H7 (cell line): ENCODE data around the gene CNDP2. TPM values are rescaled to one million over a fixed set of nuclear protein-coding genes. Genes with fewer than 3 reads are reported as not detected.
"Not testable (repeated sequence)": the region's sequence is repeated elsewhere in the genome, so short reads cannot be mapped to it uniquely, and the experiment has no call there.

Source experiments
- DNase-seq: peaks from one replicate; pipeline ENCODE4 v3.0.0; 2012
- H3K27me3 ChIP-seq: 2 replicates; pipeline ENCODE4 v1.6.0; 2011; ENCODE audit warnings: mild to moderate bottlenecking, low read length; ENCODE audit not compliant: control insufficient read depth, insufficient read depth
- H3K36me3 ChIP-seq: replicated peaks from 2 replicates; pipeline ENCODE4 v1.5.1; 2011; ENCODE audit warnings: low read length; ENCODE audit not compliant: control insufficient read depth, insufficient read depth
- H3K4me3 ChIP-seq: 2 replicates; pipeline ENCODE4 v1.5.1; 2011; ENCODE audit warnings: low read depth, mild to moderate bottlenecking, control low read depth, low read length, moderate library complexity; ENCODE audit not compliant: insufficient read depth
- total RNA-seq: library from RNA; depleted of rRNA; stranded (reverse); fragments of >200 nt; shearing (Covaris generic); gene quantifications from 2 replicates; pipeline ENCODE4 v1.2.3, GENCODE V29; 2014; rRNA removed

CNDP2 gene
- total RNA-seq, 1 experiment from 2014 or later: 63.1 TPM

GRCh38 chr18:74562131-74562730, 66.1 kb downstream of the CNDP2 start:
- Histone ChIP-seq H3K27me3 (no peaks in the 10 kb centered on the region), H3K4me3 (no peak overlapping the region)

DNA sequence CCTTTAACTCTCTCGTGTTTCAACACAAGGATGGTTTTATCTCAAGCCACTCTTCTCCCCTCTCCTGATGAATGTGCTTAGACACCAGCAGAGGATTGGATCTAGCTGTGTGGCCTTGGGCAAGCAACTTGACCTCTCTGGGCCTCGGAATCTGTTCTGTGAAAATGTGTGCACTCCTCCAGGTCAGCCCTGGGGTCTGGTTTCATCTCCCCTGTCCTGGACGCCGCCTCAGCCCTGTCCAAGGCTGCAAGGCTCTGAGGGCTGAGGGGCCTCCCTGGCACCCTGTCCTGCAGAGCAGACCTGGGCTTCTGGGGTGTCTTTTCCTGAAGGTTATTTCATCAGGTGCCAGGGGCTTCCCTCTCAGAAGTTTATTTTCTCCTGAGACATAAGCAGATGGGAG, 66.6 kb downstream of the CNDP2 start:
- Histone ChIP-seq H3K36me3 (no peaks in the 10 kb centered on the region), H3K4me3 (no peak overlapping the region), H3K27me3 (no peaks in the 10 kb centered on the region)
- no peak for DNase-seq

More at GRCh38 chr18:74562131-74562730, 66.1 kb downstream of the CNDP2 start:
- no peak for DNase-seq
- H3K36me3 ChIP-seq: no peaks in the 10 kb centered on the region

DNA sequence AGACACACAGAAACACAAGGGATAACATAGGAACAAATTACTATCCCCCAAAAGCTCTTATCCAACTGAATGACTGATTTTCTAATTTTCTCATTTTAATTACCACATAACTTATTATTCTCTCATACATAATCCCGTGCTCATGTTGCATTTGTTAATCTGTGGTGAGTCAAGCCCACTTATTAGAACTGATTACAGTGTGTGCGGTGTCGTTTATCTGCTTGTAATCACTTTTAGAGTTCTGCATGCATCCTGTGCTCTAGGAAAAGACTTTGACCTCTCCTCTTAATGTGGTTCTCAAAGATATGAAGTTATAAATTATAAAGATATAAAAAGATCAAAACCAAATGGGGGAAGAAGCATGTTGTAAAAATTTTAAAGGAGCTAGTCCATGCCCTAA, 67.8 kb downstream of the CNDP2 start:
- Histone ChIP-seq H3K4me3 (no peak overlapping the region), H3K36me3 (no peaks in the 10 kb centered on the region), H3K27me3 (no peaks in the 10 kb centered on the region)
- DNase-seq: no peak

- not testable (repeated sequence) for H3K27me3 ChIP-seq, H3K36me3 ChIP-seq, H3K4me3 ChIP-seq, DNase-seq
Measured at GRCh38 chr18:74565164-74565563, 69.0 kb downstream of the CNDP2 start.

GRCh38 chr18:74565993-74566392, 69.8 kb downstream of the CNDP2 start:
- not testable (repeated sequence) for DNase-seq, H3K27me3 ChIP-seq, H3K36me3 ChIP-seq, H3K4me3 ChIP-seq

DNA sequence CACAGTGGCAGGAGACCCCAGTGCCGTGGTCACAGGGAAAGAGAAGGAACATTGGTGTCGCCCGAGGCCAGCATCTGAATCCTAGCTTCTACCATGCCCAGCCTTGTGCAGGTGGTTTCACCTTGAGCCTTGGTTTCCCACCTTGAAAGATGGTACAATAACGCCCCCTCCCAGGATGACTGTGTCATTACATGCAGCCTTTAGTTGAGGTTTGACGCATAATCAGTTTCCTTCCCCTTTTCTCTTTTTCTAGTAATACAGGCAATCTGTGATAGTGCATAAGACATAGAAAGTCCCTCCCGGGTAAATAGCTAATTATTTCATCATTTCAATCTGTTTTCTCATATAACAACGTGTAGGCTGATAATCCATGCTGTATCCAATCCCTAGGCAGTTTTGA, 71.7 kb downstream of the CNDP2 start:
- no peak overlapping the region for H3K4me3 ChIP-seq
- no peaks in the 10 kb centered on the region; the same call in 1 of the 2 replicates for H3K27me3 ChIP-seq
- no peak for DNase-seq
- no peaks in the 10 kb centered on the region for H3K36me3 ChIP-seq

DNA sequence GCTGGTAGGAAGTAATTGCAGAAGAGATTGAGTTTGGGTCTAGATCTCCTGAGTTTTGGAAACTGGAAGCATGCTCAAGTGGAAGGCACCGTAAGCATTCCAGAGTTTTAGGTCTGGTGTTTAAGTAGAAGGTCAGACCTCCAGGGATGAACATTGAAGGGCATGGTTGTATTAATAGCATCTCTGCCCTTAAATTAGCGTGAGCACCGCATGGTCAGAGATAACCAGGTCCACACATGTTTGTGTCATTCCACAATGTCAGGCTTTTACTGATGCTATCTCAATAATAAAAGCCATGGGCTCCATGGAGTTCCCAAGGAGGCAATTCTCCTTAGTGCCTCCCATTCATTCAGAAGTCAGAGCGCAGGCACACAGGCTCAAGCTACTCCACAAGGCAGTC, 73.2 kb downstream of the CNDP2 start:
- no peaks in the 10 kb centered on the region for H3K36me3 ChIP-seq
- no peak overlapping the region for H3K4me3 ChIP-seq
- no peak for DNase-seq
- no peaks in the 10 kb centered on the region; the same call in 1 of the 2 replicates for H3K27me3 ChIP-seq

DNA sequence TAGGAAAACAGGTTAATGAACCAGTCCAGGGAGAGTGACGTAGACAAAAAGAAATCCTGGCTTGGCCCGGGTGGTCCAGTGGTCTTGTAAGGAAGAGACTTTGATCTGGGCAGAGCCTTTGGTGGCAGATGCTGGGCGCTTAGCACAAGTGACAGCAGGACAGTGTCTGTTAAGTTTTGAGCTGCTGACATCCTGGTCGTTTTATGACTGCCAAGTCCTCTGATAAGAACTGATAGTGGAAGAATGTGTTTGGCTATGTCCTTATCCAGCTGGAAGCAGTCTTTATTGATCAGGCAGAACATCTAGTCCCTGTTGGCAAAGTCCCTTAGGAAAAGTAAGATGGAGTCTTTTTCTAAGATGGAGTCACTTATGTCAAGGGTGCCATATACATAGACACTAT, 74.1 kb downstream of the CNDP2 start:
- DNase-seq: no peak
- H3K4me3 ChIP-seq: no peak overlapping the region
- H3K27me3 ChIP-seq: no peaks in the 10 kb centered on the region; the same call in 1 of the 2 replicates
- no peaks in the 10 kb centered on the region for H3K36me3 ChIP-seq

- H3K36me3 ChIP-seq: no peaks in the 10 kb centered on the region
- H3K27me3 ChIP-seq: no peaks in the 10 kb centered on the region; the same call in 1 of the 2 replicates
- no peak overlapping the region for H3K4me3 ChIP-seq
- no peak for DNase-seq
Measured at GRCh38 chr18:74571895-74572680, 75.9 kb downstream of the CNDP2 start.

DNA sequence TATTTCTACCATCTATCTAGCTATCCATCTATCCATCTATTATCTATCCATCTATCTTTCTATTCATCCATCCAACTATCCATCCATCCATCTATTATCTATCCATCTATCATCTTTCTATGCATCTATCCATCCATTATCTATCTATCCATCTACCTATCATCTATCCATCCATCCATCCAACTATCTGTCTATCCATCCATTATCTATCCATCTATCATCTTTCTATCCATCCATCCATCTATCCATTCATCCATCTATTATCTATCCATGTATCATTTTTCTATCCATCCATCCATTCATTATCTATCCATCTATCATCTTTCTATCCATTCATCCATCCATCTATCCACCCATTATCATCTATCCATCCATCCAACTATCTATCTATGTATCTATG, 76.9 kb downstream of the CNDP2 start:
- H3K36me3 ChIP-seq: no peaks in the 10 kb centered on the region
- no peak overlapping the region for H3K4me3 ChIP-seq
- no peaks in the 10 kb centered on the region; the same call in 1 of the 2 replicates for H3K27me3 ChIP-seq
- no peak for DNase-seq

Other genes with a start within 250 kb of the CNDP2 start
- 104 and 130 TPM in 2 replicates for gene CYB5A, start 204.4 kb upstream of the CNDP2 start, total RNA-seq
- gene C18orf63, start 180.5 kb upstream of the CNDP2 start, total RNA-seq: not detected in 2 replicates
- gene DIPK1C, start 39.1 kb upstream of the CNDP2 start, total RNA-seq: 0.22 TPM in 1 of 2 replicates, not detected in the other
- not detected in 2 replicates for gene CNDP1, start 38.1 kb downstream of the CNDP2 start, total RNA-seq
- gene ZNF407, start 101.5 kb downstream of the CNDP2 start, total RNA-seq: 2.9 and 4.0 TPM in 2 replicates